GM18858 (cell line): Measurements from ENCODE around the gene FDXR.

Experiments
- ATAC-seq: cut with Tn5 transposase; IDR thresholded peaks from one replicate; pipeline ENCODE4 v1.9.1; 2021; ENCODE audit not compliant: unreplicated experiment

The FDXR gene

GRCh38 chr17:74836691-74837467, 35.9 kb downstream of the FDXR start:
- no peak for ATAC-seq

- no peak for ATAC-seq
Measured at GRCh38 chr17:74836191-74836590, 36.6 kb downstream of the FDXR start.

GRCh38 chr17:74833501-74834377, 39.1 kb downstream of the FDXR start:
- no peak for ATAC-seq

- ATAC-seq: no peak
Measured at GRCh38 chr17:74832421-74832820, 40.4 kb downstream of the FDXR start.

GRCh38 chr17:74831444-74832146, 41.2 kb downstream of the FDXR start:
- ATAC-seq: no peak

GRCh38 chr17:74830861-74831260, 41.9 kb downstream of the FDXR start:
- ATAC-seq: no peak

GRCh38 chr17:74827800-74828199, 45.0 kb downstream of the FDXR start:
- no peak for ATAC-seq

- no peak for ATAC-seq
Measured at GRCh38 chr17:74825952-74826719, 46.7 kb downstream of the FDXR start.

GRCh38 chr17:74824961-74825627, 47.7 kb downstream of the FDXR start:
- no peak for ATAC-seq

GRCh38 chr17:74822939-74823367, 49.8 kb downstream of the FDXR start:
- ATAC-seq: no peak

- no peak for ATAC-seq
Measured at GRCh38 chr17:74822335-74822938, 50.4 kb downstream of the FDXR start.

- no peak for ATAC-seq
Measured at GRCh38 chr17:74821655-74822334, 51.0 kb downstream of the FDXR start.

GRCh38 chr17:74819801-74820436, 52.9 kb downstream of the FDXR start:
- no peak for ATAC-seq

- ATAC-seq: no peak
Measured at GRCh38 chr17:74818291-74818938, 54.4 kb downstream of the FDXR start.

- no peak for ATAC-seq
Measured at GRCh38 chr17:74816905-74817620, 55.7 kb downstream of the FDXR start.

- ATAC-seq: no peak
Measured at GRCh38 chr17:74815550-74816370, 57.0 kb downstream of the FDXR start.

GRCh38 chr17:74815067-74815466, 57.7 kb downstream of the FDXR start:
- no peak for ATAC-seq
